HepG2 (cell line): ENCODE results near the gene OR4X1. TPM values are rescaled to one million over a fixed set of nuclear protein-coding genes. Genes with fewer than 3 reads are reported as not detected.

Experiments used
- ATAC-seq: fragments of 200-7000 bp; cut with Tn5 transposase; 3 replicates; pipeline ENCODE4 v1.9.1; 2020; ENCODE audit warnings: mild to moderate bottlenecking, moderate library complexity
- BruUV-seq: library from RNA; stranded (reverse); fragments of 400-500 nt; replicated peaks from 2 replicates; lab custom pipeline; 2021; lab: Mats Ljungman, UMichigan
- CTCF ChIA-PET: fragments of 300-600 bp; formaldehyde crosslinking; extraction: SDS; loops from one replicate; lab custom pipeline; 2021; ENCODE audit warnings: low total read pairs, inconsistent platforms, low intra/inter-chr PET ratio; lab: Yijun Ruan, JAX
- POLR2A ChIA-PET: fragments of 350-600 bp; sonication (Branson Sonifier 250); formaldehyde crosslinking; loops from one replicate; lab custom pipeline; 2020; ENCODE audit warnings: antibody characterized with exemption, inconsistent platforms; lab: Yijun Ruan, JAX
- DNase-seq: peaks from one replicate; pipeline ENCODE4 v3.0.0-alpha.2; 2015; ENCODE audit warnings: low spot score
- FAIRE-seq: peaks from 3 replicates; lab custom pipeline; 2011; peaks lifted over from hg19 to GRCh38; lab: Jason Lieb, UNC
- H2AFZ ChIP-seq: one replicate; pipeline ENCODE4 v1.6.1; 2011; ENCODE audit warnings: low read length, inconsistent platforms
- H3K27ac ChIP-seq: fragments of 300-600 bp; 3 replicates; pipeline ENCODE4 v1.8.0; 2011; ENCODE audit warnings: mixed run types, mild to moderate bottlenecking, mixed read lengths, low read length, inconsistent platforms; ENCODE audit not compliant: insufficient read depth; ENCODE audit errors: extremely low read length
- H3K27me3 ChIP-seq, 2 experiments: fragments of 200-600 bp in 1 of 2; 2 replicates in 1 of 2; 3 replicates in 1 of 2; pipeline versions ENCODE4 v1.6.0 to v1.8.0; 2011; ENCODE audit warnings: low read length in 2 of 2, mild to moderate bottlenecking in 2 of 2, moderate library complexity in 2 of 2, inconsistent platforms in 1 of 2; ENCODE audit not compliant: insufficient read depth in 2 of 2, control insufficient read depth in 1 of 2
- H3K36me3 ChIP-seq, 2 experiments: fragments of 200-600 bp in 1 of 2; replicated peaks in 1 of 2; 2 replicates in 1 of 2; 3 replicates in 1 of 2; pipeline versions ENCODE4 v1.5.1 to v1.8.0; 2011; ENCODE audit warnings: low read length in 2 of 2, inconsistent platforms in 1 of 2; ENCODE audit not compliant: insufficient read depth in 2 of 2, control insufficient read depth in 1 of 2
- H3K4me1 ChIP-seq: 2 replicates; pipeline ENCODE4 v1.5.1; 2012; ENCODE audit warnings: low read length, inconsistent platforms; ENCODE audit not compliant: insufficient read depth
- H3K4me2 ChIP-seq: 2 replicates; pipeline ENCODE4 v1.6.0; 2011; ENCODE audit warnings: low read depth, low read length, inconsistent platforms
- H3K4me3 ChIP-seq, 3 experiments: fragments of 200-600 bp in 1 of 3; sonication (generic), shearing (Covaris generic) in 1 of 3; replicated peaks in 1 of 3; 2 replicates each; pipeline ENCODE4 v1.5.1; 2011 to 2016; ENCODE audit warnings: low read length in 3 of 3, inconsistent platforms in 2 of 3, low read depth in 2 of 3, mild to moderate bottlenecking in 2 of 3, control low read depth in 1 of 3, mixed read lengths in 1 of 3; ENCODE audit not compliant: insufficient read depth in 1 of 3
- H3K79me2 ChIP-seq: one replicate; pipeline ENCODE4 v1.6.1; 2011; ENCODE audit warnings: low read length, inconsistent platforms; ENCODE audit not compliant: insufficient read depth
- H3K9ac ChIP-seq: 2 replicates; pipeline ENCODE4 v1.6.0; 2011; ENCODE audit warnings: mild to moderate bottlenecking, low read depth, low read length, inconsistent platforms; ENCODE audit not compliant: insufficient read depth
- H3K9me3 ChIP-seq: 2 replicates; pipeline ENCODE4 v1.5.1; 2012; ENCODE audit warnings: mild to moderate bottlenecking, low read length
- H4K20me1 ChIP-seq: 2 replicates; pipeline ENCODE4 v1.6.0; 2011; ENCODE audit warnings: inconsistent platforms, mild to moderate bottlenecking, low read length, moderate library complexity; ENCODE audit not compliant: insufficient read depth
- BHLHE40 ChIP-seq: IDR thresholded peaks from 2 replicates; pipeline ENCODE4 v1.6.1; 2011; ENCODE audit warnings: low read length, improper control_type of control experiment
- ELF4 ChIP-seq: sonication (generic); formaldehyde crosslinking; IDR thresholded peaks from 2 replicates; pipeline ENCODE4 v1.5.0; 2020; ENCODE audit warnings: missing genetic modification reagents, mild to moderate bottlenecking, moderate library complexity, borderline replicate concordance
- GATAD1 ChIP-seq: IDR thresholded peaks from 2 replicates; pipeline ENCODE4 v1.6.1; 2016; ENCODE audit warnings: missing genetic modification reagents, missing compliant biosample characterization
- MATR3 ChIP-seq: sonication (generic); formaldehyde crosslinking; IDR thresholded peaks from 2 replicates; pipeline ENCODE4 v1.4.0; 2020; ENCODE audit warnings: missing genetic modification reagents
- YY1 ChIP-seq: IDR thresholded peaks from 2 replicates; pipeline ENCODE4 v1.6.1; 2011; ENCODE audit warnings: low read length, low read depth, moderate library complexity, mild to moderate bottlenecking; ENCODE audit not compliant: insufficient read depth, insufficient replicate concordance
- ZBTB44 ChIP-seq: sonication (generic); formaldehyde crosslinking; IDR thresholded peaks from 2 replicates; pipeline ENCODE4 v1.4.0; 2020; ENCODE audit warnings: missing genetic modification reagents
- ZFX ChIP-seq: sonication (generic); formaldehyde crosslinking; IDR thresholded peaks from 2 replicates; pipeline ENCODE4 v1.4.0; 2020; ENCODE audit warnings: mild to moderate bottlenecking, low read depth, missing genetic modification reagents, moderate library complexity
- ZNF337 ChIP-seq: sonication (generic); formaldehyde crosslinking; IDR thresholded peaks from 2 replicates; pipeline ENCODE4 v1.5.1; 2020; ENCODE audit warnings: missing genetic modification reagents, low read depth, mild to moderate bottlenecking, borderline replicate concordance
- ZNF33A ChIP-seq: sonication (generic); formaldehyde crosslinking; IDR thresholded peaks from 2 replicates; pipeline ENCODE4 v1.5.1; 2020; ENCODE audit warnings: missing genetic modification reagents, mild to moderate bottlenecking, moderate library complexity, borderline replicate concordance
- ZNF552 ChIP-seq: sonication (generic); formaldehyde crosslinking; IDR thresholded peaks from 2 replicates; pipeline ENCODE4 v1.9.0; 2022; ENCODE audit warnings: missing genetic modification reagents, mild to moderate bottlenecking, borderline replicate concordance
- ZNF703 ChIP-seq: sonication (generic); formaldehyde crosslinking; IDR thresholded peaks from 2 replicates; pipeline ENCODE4 v1.5.1; 2020; ENCODE audit warnings: missing genetic modification reagents, mild to moderate bottlenecking, moderate library complexity, borderline replicate concordance
- WGBS: methylation state at CpG from one replicate; pipeline ENCODE4 v1.1.6; 2017; ENCODE audit warnings: low lambda C conversion rate; 5-methylcytosine and 5-hydroxymethylcytosine counted together
- in situ Hi-C: cut with HindIII; loops from 2 replicates; pipeline ENCODE4 v1.10.0; 2017; ENCODE audit warnings: low pct_unique_long_range_greater_than_20kb; ENCODE audit not compliant: extremely low pct_ligation_motif_present
- intact Hi-C: fragments of 100-400 bp; cut with micrococcal nuclease; formaldehyde crosslinking; loops from one replicate; pipeline ENCODE4 v1.10.0; 2022; ENCODE audit not compliant: unreplicated experiment
- polyA plus RNA-seq, 8 experiments: library from polyadenylated mRNA; depleted of rRNA in 3 of 8; stranded (reverse) in 7 of 8; unstranded in 1 of 8; fragments of >200 nt; fragmentation: Illumina TruSeq in 4 of 8; extraction: Trizol in 4 of 8; gene quantifications; 2 replicates each; pipeline versions ENCODE4 v1.2.1 to v1.2.3, GENCODE V29; 2011 to 2016; ENCODE audit warnings: low read depth in 4 of 8, missing spikeins in 1 of 8, mixed read lengths in 1 of 8; ENCODE audit not compliant: insufficient read depth in 1 of 8
- total RNA-seq, 5 experiments: library from RNA; depleted of rRNA; stranded (reverse); fragments of >200 nt; fragmentation: Illumina TruSeq; extraction: Trizol; gene quantifications; 2 replicates each; pipeline ENCODE4 v1.2.3, GENCODE V29; 2016; ENCODE audit warnings: low read depth in 1 of 5

Gene OR4X1
- total and polyA plus RNA-seq, 2 of the 13 experiments (the other 11 are each of a cell fraction or from before 2014, with no cell fraction given) = not detected

GRCh38 chr11:48270621-48271020 lies 7.0 kb downstream of the OR4X1 start:
- 0% methylated on average over 3 of the region's 3 CpGs for WGBS
- Histone ChIP-seq H3K27me3 (no peaks in the 10 kb centered on the region), H3K9ac (no peak overlapping the region), H3K9me3 (no peaks in the 10 kb centered on the region), H3K27ac (no peak overlapping the region), H3K4me3 (no peak overlapping the region), H2AFZ (no peak overlapping the region), H3K4me1 (no peaks in the 10 kb centered on the region), H3K79me2 (no peaks in the 10 kb centered on the region), H4K20me1 (no peaks in the 10 kb centered on the region), H3K36me3 (no peaks in the 10 kb centered on the region), H3K4me2 (no peak overlapping the region)
- ChIA-PET POLR2A (no interaction called here), CTCF (no interaction called here)
- ATAC-seq (no peak), FAIRE-seq (no peak), DNase-seq (no peak)
- intact Hi-C loops = no loop called here
- BruUV-seq = no TSS peak
- TF ChIP-seq ZNF33A (CRISPR knock-in tag) (no peak), MATR3 (CRISPR knock-in tag) (no peak), BHLHE40 (no peak), YY1 (no peak), GATAD1 (CRISPR knock-in tag) (no peak)
- TF ChIP-seq, all 625 proteins: peak for 0
- in situ Hi-C loops = loop anchor here (25.0 kb wide), 1 partner anchor 92 kb away; the partner anchor contains the start of gene OR4C5

DNA sequence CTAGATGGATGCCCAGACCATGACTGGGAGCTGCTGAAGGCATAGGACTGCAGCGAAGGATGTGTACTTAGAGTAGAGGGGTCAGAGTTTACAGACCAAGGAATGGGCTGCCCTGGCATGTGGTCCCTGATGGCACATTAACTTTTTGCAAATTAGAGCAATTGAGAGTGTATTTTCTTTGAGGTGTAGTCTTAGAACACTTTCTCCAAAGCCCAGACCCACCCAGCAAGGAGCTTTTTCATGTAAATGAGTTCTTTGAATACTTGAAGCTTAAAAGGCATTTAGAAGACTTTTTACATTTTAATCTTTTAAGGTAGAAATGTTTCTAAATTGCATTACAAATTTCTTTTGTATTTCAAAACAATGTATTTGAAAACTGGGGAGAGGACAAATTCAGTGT lies 8.9 kb downstream of the OR4X1 start:
- Histone ChIP-seq H3K79me2 (no peaks in the 10 kb centered on the region), H3K4me3 (no peak overlapping the region), H2AFZ (no peak overlapping the region), H3K4me2 (no peak overlapping the region), H3K9me3 (no peaks in the 10 kb centered on the region), H3K36me3 (no peaks in the 10 kb centered on the region), H3K27ac (no peak overlapping the region), H3K4me1 (no peaks in the 10 kb centered on the region), H4K20me1 (no peaks in the 10 kb centered on the region), H3K27me3 (no peaks in the 10 kb centered on the region), H3K9ac (no peak overlapping the region)
- ChIA-PET POLR2A (no interaction called here), CTCF (no interaction called here)
- BruUV-seq = no TSS peak
- ATAC-seq = no peak
- in situ Hi-C loops (loop anchor here (25.0 kb wide), 1 partner anchor 90 kb away; the partner anchor contains the start of gene OR4C5), intact Hi-C loops (no loop called here)
- WGBS = 38% methylated on average over 1 of the region's 1 CpG
- no peak for DNase-seq
- no peak for FAIRE-seq
- TF ChIP-seq ZBTB44 (CRISPR knock-in tag) (no peak), ZNF703 (no peak), ZNF552 (CRISPR knock-in tag) (no peak), ELF4 (CRISPR knock-in tag) (no peak), ZFX (CRISPR knock-in tag) (no peak), ZNF337 (no peak)
